Gastroesophageal sphincter (tissue), 3 donors: ENCODE measurements around the gene FAM9C.

ENCODE experiments used
- CTCF ChIP-seq, 4 experiments: fragments of 200-600 bp in 2 of 4; fragments of 450-650 bp in 2 of 4; sonication (generic) in 1 of 4; IDR thresholded peaks; one replicate each; pipeline ENCODE4 v1.5.1; 2017 to 2019; ENCODE audit warnings: antibody characterized with exemption in 4 of 4, mild to moderate bottlenecking in 2 of 4, moderate library complexity in 2 of 4
- EP300 ChIP-seq: sonication (generic); formaldehyde crosslinking; IDR thresholded peaks from one replicate; pipeline ENCODE4 v1.6.1; 2017; ENCODE audit warnings: antibody characterized with exemption, mild to moderate bottlenecking
- POLR2A ChIP-seq, 2 donors: fragments of 450-650 bp; IDR thresholded peaks; one replicate each; pipeline ENCODE4 v1.6.1; 2017; ENCODE audit warnings: antibody characterized with exemption in 2 of 2, mild to moderate bottlenecking in 2 of 2, moderate library complexity in 1 of 2
- POLR2AphosphoS5 ChIP-seq: sonication (generic); formaldehyde crosslinking; IDR thresholded peaks from one replicate; pipeline ENCODE4 v1.6.1; 2017; ENCODE audit warnings: antibody characterized with exemption

- TF ChIP-seq POLR2AphosphoS5 (no peak), CTCF (IDR thresholded peaks at IDR 0.05) (no peak), POLR2A (IDR thresholded peaks at IDR 0.05) (no peak), EP300 (no peak)
Observed at GRCh38 chrX:13000301-13000811, 44.1 kb downstream of the FAM9C start.
